Hepatocyte (in vitro differentiated cells): Measurements from ENCODE around the gene TMEM201. TPM values are rescaled to one million over a fixed set of nuclear protein-coding genes. Genes with fewer than 3 reads are reported as not detected.

Experiments
- DNase-seq: peaks from one replicate; pipeline ENCODE4 v3.0.0-alpha.2; 2016; ENCODE audit warnings: low spot score
- H2AFZ ChIP-seq: fragments of 200-600 bp; sonication (generic); 2 replicates; pipeline ENCODE4 v1.6.0; 2016; ENCODE audit warnings: antibody characterized with exemption, mild to moderate bottlenecking
- H3K27ac ChIP-seq: fragments of 200-600 bp; sonication (generic); 2 replicates; pipeline ENCODE4 v1.5.1; 2016; ENCODE audit warnings: mild to moderate bottlenecking
- H3K27me3 ChIP-seq: fragments of 200-600 bp; sonication (generic); 2 replicates; pipeline ENCODE4 v1.6.1; 2016
- H3K36me3 ChIP-seq: fragments of 200-600 bp; sonication (generic); replicated peaks from 2 replicates; pipeline ENCODE4 v1.5.1; 2016; ENCODE audit warnings: low read depth; ENCODE audit not compliant: insufficient read depth
- H3K4me1 ChIP-seq: fragments of 200-600 bp; sonication (generic); 2 replicates; pipeline ENCODE4 v1.5.1; 2016; ENCODE audit warnings: mild to moderate bottlenecking, moderate library complexity; ENCODE audit not compliant: insufficient read depth
- H3K4me2 ChIP-seq: fragments of 200-600 bp; sonication (generic); 2 replicates; pipeline ENCODE4 v1.6.0; 2016
- H3K4me3 ChIP-seq: fragments of 200-600 bp; sonication (generic); 2 replicates; pipeline ENCODE4 v1.5.1; 2016; ENCODE audit warnings: mild to moderate bottlenecking
- H3K79me2 ChIP-seq: fragments of 200-600 bp; sonication (generic); 2 replicates; pipeline ENCODE4 v1.6.0; 2017; ENCODE audit warnings: mild to moderate bottlenecking
- H3K9me2 ChIP-seq: fragments of 200-600 bp; sonication (generic); replicated peaks from 2 replicates; pipeline ENCODE4 v1.6.0; 2017; ENCODE audit warnings: mild to moderate bottlenecking; ENCODE audit not compliant: insufficient read depth
- H3K9me3 ChIP-seq: fragments of 200-600 bp; sonication (generic); 2 replicates; pipeline ENCODE4 v1.5.1; 2016; ENCODE audit warnings: low read depth, mild to moderate bottlenecking
- H4K20me1 ChIP-seq: fragments of 200-600 bp; sonication (generic); 2 replicates; pipeline ENCODE4 v1.6.0; 2016; ENCODE audit warnings: mild to moderate bottlenecking; ENCODE audit not compliant: insufficient read depth, poor library complexity, severe bottlenecking
- CTCF ChIP-seq: fragments of 200-600 bp; sonication (generic); IDR thresholded peaks from 2 replicates; pipeline ENCODE4 v1.5.1; 2016; ENCODE audit warnings: antibody characterized with exemption, mild to moderate bottlenecking; ENCODE audit not compliant: poor library complexity
- EZH2 ChIP-seq: fragments of 200-600 bp; sonication (generic); IDR thresholded peaks from 2 replicates; pipeline ENCODE4 v1.6.1; 2016; ENCODE audit warnings: antibody characterized with exemption, mild to moderate bottlenecking, borderline replicate concordance
- EZH2phosphoT487 ChIP-seq: fragments of 200-600 bp; sonication (generic); IDR thresholded peaks from one replicate; pipeline ENCODE4 v1.6.1; 2018; ENCODE audit warnings: antibody characterized with exemption, mild to moderate bottlenecking, low read depth, moderate library complexity; ENCODE audit not compliant: unreplicated experiment, severe bottlenecking
- WGBS: methylation state at CpG from one replicate; pipeline ENCODE4 v1.1.6; 2016; ENCODE audit warnings: low lambda C conversion rate; ENCODE audit errors: missing lambda C conversion rate; 5-methylcytosine and 5-hydroxymethylcytosine counted together
- polyA plus RNA-seq: library from polyadenylated mRNA; unstranded; fragments of >200 nt; fragmentation: Nextera tagmentation; extraction: Ambion mirVana; gene quantifications from 2 replicates; pipeline ENCODE4 v1.2.1, GENCODE V29; 2016
- total RNA-seq: library from RNA; depleted of rRNA; stranded (reverse); fragments of >200 nt; gene quantifications from 2 replicates; pipeline ENCODE4 v1.2.3, GENCODE V29; 2014

The TMEM201 gene
- total RNA-seq (3.6 and 3.7 TPM in 2 replicates), polyA plus RNA-seq (8.7 and 11.2 TPM in 2 replicates)

- peak within 1 kb of the TSS; percentile 60 for H2AFZ ChIP-seq
- no peaks in the 10 kb centered on the region for H3K27me3 ChIP-seq
- H3K4me3 ChIP-seq = peak within 1 kb of the TSS; percentile 77
- peaks cover 8% of the 10 kb centered on the region for H3K4me1 ChIP-seq
- no peaks in the 10 kb centered on the region for H3K9me3 ChIP-seq
- peaks cover 43% of the 10 kb centered on the region for H3K79me2 ChIP-seq
- H3K4me2 ChIP-seq = peak within 1 kb of the TSS; percentile 95
- DNase-seq = peak; percentile 97
- H3K9me2 ChIP-seq = no peaks in the 10 kb centered on the region
- peaks cover 19% of the 10 kb centered on the region for H4K20me1 ChIP-seq
- under 1% methylated on average over 39 of the region's 94 CpGs for WGBS
- H3K36me3 ChIP-seq = no peaks in the 10 kb centered on the region
- peak within 1 kb of the TSS; percentile 62 for H3K27ac ChIP-seq
- peak; percentile 86 for TF ChIP-seq CTCF
- TF ChIP-seq EZH2phosphoT487 = no peak
These were observed at the start of gene TMEM201 for GRCh38 chr1:9588551-9589143. TMEM201 (plus strand) TSS chr1:9588911; CDS start chr1:9588931, 20 bp downstream.

GRCh38 chr1:9539165-9539828, 49.4 kb upstream of the TMEM201 start, which contains the start of gene SLC25A33:
SLC25A33 (plus strand) TSS chr1:9539465; CDS start chr1:9539692, 227 bp downstream.
- H3K9me2 ChIP-seq = no peaks in the 10 kb centered on the region
- DNase-seq = peak; percentile 99
- peak within 1 kb of the TSS; percentile 98 for H3K27ac ChIP-seq
- H3K79me2 ChIP-seq = peaks cover 43% of the 10 kb centered on the region
- H3K36me3 ChIP-seq = no peaks in the 10 kb centered on the region
- H3K4me1 ChIP-seq = peaks cover 24% of the 10 kb centered on the region
- H4K20me1 ChIP-seq = peaks cover 36% of the 10 kb centered on the region
- peak within 1 kb of the TSS; percentile 87 for H3K4me3 ChIP-seq
- peak within 1 kb of the TSS; percentile 46 for H2AFZ ChIP-seq
- H3K27me3 ChIP-seq = no peaks in the 10 kb centered on the region
- H3K4me2 ChIP-seq = peak within 1 kb of the TSS; percentile 88
- 1% methylated on average over 29 of the region's 92 CpGs for WGBS
- TF ChIP-seq EZH2phosphoT487 = no peak
- TF ChIP-seq EZH2 = no peak
- no peak for TF ChIP-seq CTCF
- H3K9me3 ChIP-seq = no peaks in the 10 kb centered on the region

GRCh38 chr1:9539829-9540550, 48.7 kb upstream of the TMEM201 start:
- 5% methylated on average over 33 of the region's 61 CpGs for WGBS
- Histone ChIP-seq H3K27me3 (no peaks in the 10 kb centered on the region), H3K79me2 (peaks cover 50% of the 10 kb centered on the region), H4K20me1 (peaks cover 41% of the 10 kb centered on the region), H3K4me3 (peak overlapping the region; percentile 87), H2AFZ (peak overlapping the region; percentile 46), H3K9me2 (no peaks in the 10 kb centered on the region), H3K36me3 (no peaks in the 10 kb centered on the region), H3K27ac (peak overlapping the region; percentile 97), H3K4me2 (peak overlapping the region; percentile 88), H3K4me1 (peaks cover 24% of the 10 kb centered on the region), H3K9me3 (no peaks in the 10 kb centered on the region)
- DNase-seq = peak; percentile 85
- TF ChIP-seq EZH2 (no peak), CTCF (no peak), EZH2phosphoT487 (no peak)
